ENCODE results near the gene PCDH15.

PCDH15 gene

DNA sequence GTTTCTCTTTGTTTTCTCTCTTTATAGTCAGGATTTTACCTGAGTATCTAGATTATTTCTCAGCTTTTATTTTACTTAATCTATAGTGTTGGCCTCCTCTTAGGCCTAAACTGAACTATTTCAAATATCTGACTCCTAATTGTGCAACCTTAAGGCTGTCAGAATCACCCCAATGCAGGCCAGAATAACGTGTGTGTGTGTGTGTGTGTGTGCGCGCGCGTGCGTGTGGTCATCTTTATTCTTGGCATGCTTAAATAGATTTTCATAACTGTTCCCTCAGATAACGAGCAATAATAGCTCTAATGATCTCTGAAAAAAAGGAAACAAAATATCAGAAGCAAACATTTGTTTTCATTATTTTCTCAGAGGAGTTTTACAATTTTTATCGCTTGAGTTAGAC is 92.4 kb downstream of the PCDH15 start:
- DNase-seq (ENCODE audit: low spot score) (no peak), FAIRE-seq (no peak)

DNA sequence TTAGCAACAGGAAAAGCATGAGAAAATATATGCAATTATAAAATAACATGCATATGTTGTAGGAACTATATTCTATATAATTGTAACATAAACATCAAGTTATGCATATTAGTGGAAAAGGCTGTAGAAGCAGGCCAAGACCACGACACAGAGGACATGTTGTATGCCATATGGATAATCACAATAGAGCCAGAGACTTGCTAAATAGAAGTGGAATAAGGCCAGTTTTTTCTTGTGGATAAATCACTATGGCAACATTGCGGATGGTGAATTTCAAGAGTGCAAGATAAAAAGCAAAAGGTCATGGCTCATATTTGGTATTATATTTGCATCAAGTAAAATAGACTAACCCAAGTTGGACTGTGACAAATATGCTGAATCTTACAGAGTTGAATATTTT is 93.0 kb downstream of the PCDH15 start:
- DNase-seq (ENCODE audit: low spot score) (no peak), FAIRE-seq (no peak)

DNA sequence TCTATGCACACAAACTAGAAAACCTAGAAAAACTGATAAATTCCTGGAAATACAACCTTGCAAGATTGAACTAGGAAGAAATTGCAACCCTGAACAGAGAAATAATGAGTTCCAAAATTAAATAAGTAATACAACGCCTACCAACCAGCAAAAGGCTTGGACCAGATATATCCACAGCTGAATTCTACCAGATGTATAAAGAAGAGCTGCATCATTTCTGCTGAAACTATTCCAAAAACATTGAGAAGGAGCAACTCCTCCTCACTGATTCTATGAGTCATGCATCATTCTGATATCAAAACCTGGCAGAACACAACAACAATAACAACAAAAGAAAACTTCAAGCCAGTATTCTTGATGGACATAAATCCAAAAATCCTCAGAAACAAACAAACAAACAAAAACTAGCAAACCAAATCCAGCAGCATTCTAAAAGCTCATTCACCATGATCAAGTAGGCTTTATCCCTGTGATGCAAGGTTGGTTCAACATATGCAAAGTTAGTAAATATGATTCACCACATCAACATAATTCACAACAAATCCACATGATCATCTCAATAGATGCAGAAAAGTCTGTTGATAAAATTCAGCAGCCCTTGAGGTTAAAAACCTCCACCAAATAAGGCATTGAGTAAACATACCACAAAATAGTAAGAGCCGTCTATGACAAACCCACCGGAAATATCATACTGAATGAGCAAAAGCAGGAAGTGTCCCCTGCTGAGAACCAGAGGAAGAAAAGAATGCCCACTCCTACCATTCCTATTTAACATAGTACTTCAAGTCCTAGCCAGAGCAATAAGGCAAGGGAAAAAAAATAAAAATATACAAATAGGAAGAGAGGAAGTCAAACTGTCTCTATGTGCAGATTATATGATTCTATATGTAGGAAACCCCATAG is 98.2 kb downstream of the PCDH15 start:
- FAIRE-seq (no peak), DNase-seq (ENCODE audit: low spot score) (no peak)

DNA sequence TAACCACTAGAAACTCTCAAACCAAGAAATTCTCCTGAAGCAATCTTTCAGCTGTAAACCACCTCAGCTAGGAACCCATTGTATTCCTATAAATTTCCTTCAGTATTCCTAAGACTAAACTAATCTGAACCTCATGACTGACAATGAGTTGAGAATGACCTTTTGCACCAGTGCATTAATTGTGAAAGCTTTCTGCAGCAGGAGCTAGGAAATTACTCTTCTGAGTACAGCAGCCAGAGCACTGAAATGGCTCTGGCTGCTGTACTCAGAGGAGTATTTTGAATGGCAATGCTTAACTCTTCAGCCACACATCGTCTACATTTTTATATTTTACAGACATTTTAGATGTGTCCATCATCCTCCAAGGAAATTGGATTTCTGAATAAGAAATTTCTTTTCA is 109.7 kb downstream of the PCDH15 start:
- FAIRE-seq: no peak
- DNase-seq (ENCODE audit: low spot score): no peak

DNA sequence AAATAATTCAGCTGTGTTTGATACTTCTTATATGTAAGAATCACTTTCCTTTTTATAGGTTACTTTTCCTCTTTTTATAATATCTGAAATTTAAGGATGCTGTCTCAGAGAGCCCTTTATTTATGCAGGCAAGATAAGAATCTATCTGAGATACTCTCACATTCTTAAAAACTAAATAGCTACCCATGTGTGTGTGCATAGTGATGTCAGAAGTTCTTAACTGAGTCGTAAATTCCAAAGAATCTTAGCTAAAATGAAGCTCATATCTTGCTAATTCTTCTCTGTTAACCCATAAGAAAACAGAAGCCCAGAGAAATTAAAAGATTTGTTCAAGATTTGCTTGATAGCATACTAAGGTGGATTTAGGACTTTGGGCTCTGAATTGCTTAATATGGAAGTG is 118.5 kb downstream of the PCDH15 start:
- DNase-seq (ENCODE audit: low spot score): no peak
- FAIRE-seq: no peak

DNA sequence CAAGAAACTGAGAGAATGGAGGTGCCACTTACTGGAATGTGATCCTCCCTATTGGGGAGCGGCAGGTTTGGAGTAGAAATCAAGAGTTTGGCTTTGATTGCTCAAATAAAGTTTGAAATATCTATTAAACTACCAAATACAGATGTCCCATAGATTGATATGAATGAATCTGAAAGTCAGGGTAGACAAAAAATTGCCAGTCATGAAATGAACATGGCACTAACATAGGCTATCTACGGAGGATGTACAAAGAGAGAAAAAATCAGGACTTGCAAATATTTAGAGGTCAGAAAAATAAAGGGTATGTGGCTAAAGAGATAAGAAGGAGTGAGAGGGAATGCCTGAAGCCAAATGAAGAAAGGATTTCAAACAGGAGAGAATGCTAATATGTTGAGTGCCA is 119.9 kb downstream of the PCDH15 start:
- FAIRE-seq: no peak
- DNase-seq (ENCODE audit: low spot score): no peak

DNA sequence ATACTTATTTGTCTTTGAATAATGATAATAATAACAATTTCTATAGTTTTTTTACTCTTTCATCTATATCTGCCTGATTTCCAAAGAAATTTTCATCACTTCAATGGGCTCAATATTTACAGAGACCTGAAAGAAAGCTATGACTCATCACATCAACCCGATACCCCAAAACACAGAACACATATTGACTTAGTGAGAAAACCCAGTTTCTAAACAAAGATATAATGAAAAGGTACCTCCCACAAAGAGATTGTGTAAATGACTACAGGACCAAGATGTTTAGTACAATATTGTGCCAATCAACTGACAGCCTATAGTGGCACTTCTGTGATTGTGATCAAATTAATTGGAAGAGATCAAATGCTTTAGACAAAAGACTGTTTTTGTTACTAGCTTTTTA is 133.9 kb downstream of the PCDH15 start:
- DNase-seq (ENCODE audit: low spot score) (no peak), FAIRE-seq (no peak)

DNA sequence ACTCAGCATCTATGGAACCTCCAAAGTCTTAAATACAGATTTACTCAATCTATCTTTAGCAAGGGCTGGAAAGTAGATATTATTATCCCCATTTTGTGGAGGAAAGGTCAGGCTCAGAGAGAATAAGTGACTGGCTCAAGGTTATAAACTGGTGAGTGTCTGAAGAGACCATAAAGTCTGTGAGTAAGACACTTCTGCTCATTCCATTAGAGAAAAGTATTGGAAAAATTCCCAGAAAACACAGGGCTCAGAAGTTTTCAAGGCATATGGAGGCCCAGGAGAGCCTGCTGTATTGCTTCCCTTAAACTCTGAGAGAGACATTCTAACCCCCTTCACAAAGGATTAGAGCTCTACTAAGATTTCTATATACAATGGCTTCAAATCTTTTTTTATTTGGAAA is 134.8 kb downstream of the PCDH15 start:
- no peak for DNase-seq (ENCODE audit: low spot score)
- FAIRE-seq: no peak

DNA sequence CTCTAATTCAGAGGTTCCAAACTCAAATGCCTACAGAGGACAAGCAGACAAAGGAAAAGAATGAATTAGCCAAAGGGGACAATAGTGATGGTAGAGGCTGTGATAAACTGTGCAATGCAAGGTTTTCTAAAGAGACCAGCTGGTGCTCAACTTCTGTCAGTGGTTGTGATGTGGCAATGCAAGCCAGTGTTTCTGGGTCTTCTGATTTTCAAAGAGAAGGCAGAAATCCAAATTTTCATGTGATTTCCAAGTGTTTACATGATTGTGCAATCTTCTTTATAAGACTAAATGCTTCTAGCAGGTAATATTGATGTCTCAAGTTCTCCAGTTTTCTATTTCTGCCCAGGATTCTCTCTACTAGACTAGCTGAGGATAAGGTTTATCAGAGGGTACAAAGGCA is 135.9 kb downstream of the PCDH15 start:
- DNase-seq (ENCODE audit: low spot score) (no peak), FAIRE-seq (no peak)

DNA sequence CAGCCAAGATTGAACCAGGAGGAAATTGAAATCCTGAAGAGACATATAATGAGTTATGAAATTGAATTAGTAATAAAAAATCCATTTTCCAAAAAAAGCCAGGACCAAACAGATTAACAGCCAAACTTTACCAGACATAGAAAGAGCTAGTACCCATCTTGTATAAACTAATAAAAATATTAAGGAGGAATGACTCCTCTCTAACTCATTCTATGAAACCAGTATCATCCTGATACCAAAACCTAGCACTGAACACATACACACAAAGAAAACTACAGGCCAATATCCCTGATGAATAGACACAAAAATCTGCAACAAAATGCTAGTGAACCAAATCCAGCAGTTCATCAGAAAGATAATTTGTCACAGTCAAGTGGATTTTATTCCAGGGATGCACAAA is 140.6 kb downstream of the PCDH15 start:
- FAIRE-seq: no peak
- no peak for DNase-seq (ENCODE audit: low spot score)

DNA sequence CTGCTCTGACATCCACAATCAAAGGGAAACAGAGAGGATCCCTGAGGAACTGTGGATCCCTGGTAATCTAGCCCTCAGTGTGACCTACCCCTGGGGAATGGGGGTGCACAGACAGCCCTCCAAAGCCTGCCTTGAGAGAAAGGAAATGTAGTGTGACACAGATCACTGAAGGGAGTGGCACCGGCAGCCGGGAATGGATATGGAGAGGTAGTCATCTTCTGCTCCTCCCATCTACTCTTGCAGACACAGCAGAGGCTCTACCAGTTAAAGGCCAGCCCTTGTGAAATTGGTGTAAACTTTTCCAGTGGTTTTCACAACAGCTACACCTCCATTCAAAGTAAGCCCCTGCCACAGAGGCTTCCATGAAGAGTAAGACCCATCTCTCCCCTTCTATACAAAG is 144.4 kb downstream of the PCDH15 start:
- DNase-seq (ENCODE audit: low spot score) (no peak), FAIRE-seq (no peak)

DNA sequence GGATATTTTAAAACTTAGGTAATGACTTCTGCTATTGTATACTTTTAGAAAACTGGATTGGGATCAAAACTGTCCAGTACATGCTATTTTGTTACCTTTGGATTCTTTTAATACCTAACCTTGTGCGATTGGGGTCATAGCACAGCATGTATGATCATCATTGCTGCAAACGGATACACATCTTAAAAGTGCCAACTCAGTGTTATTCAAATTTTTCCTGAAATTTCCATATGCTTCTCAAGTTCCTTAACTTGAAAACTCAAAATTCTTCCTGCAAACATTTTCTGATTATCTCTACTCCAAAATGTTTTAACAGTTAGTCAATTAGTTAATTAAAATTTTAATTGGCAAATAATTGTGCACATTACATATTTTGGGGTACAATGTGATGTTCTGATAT is 147.5 kb downstream of the PCDH15 start:
- DNase-seq (ENCODE audit: low spot score) (no peak), FAIRE-seq (no peak)

DNA sequence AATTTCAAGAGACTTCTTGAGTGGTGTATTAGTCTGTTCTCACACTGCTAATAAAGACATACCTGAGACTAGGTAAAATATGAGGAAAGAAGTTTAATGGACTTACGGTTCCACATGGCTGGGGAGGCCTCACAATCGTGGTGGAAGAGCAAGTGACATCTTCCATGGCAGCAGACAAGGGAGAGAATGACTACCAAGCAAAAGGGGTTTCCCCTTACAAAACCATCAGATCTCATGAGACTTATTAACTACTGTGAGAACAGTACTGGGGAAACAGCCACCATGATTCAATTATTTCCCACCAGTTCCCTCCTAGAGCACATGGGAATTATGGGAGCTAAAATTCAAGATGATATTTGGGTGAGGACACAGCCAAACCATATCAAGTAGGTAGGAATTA is 150.5 kb downstream of the PCDH15 start:
- FAIRE-seq: no peak

DNA sequence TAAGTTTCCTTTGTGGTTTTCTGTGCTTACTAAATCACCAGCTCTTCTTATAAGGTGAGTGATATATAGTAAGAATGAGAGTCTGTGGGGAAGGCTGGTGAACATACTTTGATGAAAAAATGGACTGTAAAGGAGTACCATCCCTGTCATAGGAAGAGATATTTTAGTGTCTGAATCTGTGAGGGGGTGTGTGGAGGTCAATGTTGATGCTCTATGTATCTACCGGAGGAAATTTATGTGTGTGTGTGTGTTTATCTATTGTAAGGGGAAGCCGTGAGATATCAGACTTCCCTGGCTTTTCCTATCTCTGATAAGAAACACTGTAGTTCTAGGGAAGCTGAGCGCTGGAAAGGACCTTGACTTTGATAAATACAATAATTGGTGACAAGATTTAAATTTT is 179.0 kb downstream of the PCDH15 start:
- no peak for DNase-seq (ENCODE audit: low spot score)
- no peak for FAIRE-seq

More for the DNA sequence above, 150.5 kb downstream of the PCDH15 start:
- DNase-seq (ENCODE audit: low spot score): no peak

DNA sequence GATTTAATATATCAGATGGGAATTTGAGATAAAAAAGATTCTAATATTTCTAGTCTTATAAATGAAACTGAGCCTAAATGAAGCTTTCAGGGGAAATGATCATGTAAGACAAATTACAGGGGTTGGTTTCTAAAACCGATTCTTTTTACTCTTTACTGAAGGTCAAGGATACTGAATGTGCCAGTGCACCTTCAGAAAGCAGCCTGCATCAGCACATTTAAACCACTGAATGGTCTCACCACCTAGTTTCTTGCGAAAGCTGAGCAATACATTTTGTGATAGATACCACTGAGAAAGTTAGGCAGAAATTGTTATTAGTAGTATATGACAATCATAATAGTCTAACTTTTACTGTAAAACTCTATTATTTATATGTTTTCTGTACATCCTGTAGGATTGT is 180.7 kb downstream of the PCDH15 start:
- FAIRE-seq: no peak
- no peak for DNase-seq (ENCODE audit: low spot score)

DNA sequence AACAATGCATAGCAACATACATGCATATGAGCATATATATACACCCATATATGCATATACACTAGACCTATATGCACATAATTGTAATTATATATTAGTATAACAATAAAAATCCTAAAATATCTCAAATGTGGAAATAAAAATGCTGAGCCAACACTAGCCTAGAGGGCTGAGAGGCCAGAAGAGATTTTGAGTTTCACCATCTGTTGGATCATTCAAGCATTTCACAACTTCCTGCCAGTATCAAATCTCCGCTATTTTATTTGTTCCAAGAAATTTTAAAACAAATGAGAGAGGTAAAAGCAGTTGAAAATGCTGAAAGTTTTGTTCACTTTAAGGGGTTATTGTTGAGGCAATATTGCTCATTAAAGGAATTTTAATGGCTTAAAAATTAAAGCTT is 187.0 kb downstream of the PCDH15 start:
- DNase-seq (ENCODE audit: low spot score): no peak
- no peak for FAIRE-seq

DNA sequence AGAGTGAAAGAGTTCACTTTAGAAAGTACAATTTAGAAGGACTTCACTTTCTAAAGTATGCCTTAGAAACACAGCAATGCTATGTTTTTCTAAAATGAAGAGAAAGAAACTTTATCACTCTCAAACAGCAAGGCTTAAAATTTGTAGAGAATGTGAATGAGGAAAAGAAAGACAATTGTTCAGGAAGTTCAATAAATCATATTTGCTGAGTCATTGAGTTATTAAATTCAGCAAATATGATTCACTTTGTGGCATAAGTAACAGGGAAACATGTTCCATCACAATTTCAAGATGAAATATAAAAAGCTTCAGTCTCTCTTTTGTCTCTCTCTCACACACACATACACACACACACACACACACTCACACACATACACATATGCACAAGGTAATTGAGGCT is 187.9 kb downstream of the PCDH15 start:
- no peak for DNase-seq (ENCODE audit: low spot score)
- FAIRE-seq: no peak

DNA sequence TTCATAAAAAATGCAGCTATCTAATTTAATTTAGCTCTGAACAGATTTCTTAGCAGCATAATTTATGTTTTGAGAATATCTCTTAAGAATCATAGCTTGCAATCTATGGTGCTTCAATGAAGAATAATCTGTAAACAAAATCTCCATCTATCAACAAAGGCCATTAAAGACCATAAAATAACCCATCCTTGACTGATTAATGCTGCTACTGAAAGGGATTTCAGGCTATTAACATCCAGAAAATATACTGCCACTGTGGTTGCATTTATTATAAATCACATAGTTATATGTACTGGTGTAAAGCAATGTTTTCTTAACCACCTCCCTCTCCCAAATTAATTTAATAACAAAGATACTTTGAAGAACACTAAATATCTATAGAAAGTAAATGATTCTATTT is 191.6 kb downstream of the PCDH15 start:
- no peak for DNase-seq (ENCODE audit: low spot score)
- no peak for FAIRE-seq

DNA sequence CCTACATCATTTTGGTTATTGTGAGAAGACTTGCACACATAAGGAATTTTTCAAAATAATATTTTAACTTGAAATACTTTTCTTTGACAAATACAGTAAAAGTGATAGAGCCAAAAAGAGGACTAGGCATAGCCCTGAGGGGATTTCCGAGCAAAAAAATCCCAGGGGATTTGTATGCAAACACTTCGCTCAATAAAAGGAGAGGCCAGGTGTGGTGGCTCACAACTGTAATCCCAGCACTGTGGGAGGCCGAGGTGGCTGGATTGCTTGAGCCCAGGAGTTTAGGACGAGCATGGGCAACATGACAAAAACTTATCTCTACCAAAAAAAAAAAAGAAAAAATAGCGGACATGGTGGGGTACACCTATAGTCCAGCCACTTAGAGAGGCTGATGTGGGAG is 193.0 kb downstream of the PCDH15 start:
- no peak for FAIRE-seq
- DNase-seq (ENCODE audit: low spot score): no peak

DNA sequence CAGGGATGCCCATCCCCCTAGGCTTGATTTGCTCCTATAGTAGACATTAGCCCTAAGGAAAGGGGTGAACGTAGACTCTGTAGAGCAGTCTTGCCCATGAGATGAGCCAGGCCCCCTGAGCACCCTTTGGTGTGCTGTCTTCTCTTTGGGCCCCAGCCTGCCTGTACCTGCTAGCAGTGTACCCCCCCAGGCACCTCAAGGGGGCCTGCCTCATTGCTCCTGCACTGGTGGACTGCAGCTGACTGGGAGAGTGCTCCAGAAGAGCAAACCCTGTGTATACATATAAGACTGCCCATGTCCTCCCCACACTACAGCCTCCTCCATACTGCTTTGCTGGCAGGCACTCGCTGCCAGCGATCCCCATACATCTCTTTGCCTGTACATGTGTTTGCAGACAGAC is 206.7 kb downstream of the PCDH15 start:
- FAIRE-seq: peak; percentile 17
- DNase-seq (ENCODE audit: low spot score): no peak

DNA sequence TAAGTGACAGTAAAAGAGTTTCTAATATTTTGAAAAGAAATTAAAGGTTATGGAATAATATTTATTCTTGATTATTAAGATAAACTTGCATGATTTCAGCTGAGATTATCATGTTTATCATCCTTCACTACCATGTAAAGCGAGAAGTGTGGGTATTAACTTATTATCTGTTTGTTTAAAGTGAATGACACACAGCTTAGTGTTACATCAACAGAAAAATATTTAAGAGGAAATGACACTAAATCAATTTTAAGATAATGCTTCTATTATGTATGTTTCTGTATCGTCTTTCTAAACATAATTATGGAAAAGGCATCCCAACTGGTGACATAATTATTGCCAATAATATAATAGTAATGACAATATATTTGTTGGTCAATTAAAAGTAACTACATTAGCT is 213.1 kb downstream of the PCDH15 start:
- no peak for FAIRE-seq
- DNase-seq (ENCODE audit: low spot score): no peak

DNA sequence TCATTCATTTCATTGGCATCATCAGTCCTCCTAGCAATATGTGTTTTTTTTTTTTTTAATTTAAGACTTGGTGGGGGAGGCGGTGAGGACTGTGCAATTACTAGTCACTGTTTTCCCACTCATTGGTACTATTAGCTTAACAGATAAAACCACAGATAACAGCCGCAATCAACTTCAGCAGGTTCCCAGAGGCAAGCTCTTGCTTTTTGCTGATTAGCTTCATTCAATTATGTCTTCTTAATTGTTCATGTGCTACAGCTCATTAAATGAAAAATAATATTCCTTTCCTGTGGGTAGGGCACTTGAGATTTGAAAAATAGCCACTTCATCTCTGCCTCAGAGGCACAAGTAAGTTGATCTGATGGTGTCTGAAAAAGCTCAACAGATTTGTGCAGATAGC is 215.5 kb downstream of the PCDH15 start:
- FAIRE-seq: no peak

DNA sequence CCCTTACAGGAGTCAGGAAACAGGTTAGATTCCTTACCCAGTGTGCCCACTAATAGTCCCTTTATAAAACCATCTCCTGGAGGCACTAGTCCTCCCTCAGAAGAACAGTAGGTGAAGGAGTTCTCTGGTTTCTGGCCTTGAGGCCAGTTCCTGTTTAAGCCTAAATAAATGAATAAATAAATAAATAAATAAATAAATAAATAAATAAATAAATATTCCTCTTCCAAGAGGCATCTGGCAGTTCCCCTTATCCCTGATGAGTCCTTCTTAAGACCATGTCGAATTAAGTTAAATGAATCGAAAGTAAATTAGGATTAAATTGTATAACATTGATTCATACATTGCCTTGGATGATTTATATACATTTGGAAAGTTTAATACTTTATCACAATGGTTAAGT is 223.3 kb downstream of the PCDH15 start:
- DNase-seq (ENCODE audit: low spot score) (no peak), FAIRE-seq (no peak)

More for the DNA sequence above, 215.5 kb downstream of the PCDH15 start:
- DNase-seq (ENCODE audit: low spot score): no peak

DNA sequence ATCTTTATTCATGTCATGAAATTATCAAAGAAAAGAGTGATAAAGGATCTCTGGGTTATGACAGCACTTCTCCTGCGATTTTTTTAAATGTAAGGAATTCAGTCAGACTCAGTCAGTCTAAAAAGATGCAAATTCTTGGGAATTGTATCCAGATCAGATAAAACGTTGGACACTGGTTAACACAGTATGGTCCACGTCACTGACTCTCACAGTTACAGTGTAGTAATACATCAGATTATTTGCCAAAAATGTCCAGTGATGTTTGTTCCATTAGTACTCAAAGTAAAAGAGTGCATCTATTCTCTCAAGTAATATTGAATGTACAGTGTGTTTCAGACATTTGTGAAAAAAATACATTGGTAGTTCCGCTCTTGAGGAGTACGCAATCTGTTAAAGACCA is 224.5 kb downstream of the PCDH15 start:
- FAIRE-seq (no peak), DNase-seq (ENCODE audit: low spot score) (no peak)

All from urothelium cell line (cell line).